Islet precursor cell (in vitro differentiated cells): ENCODE measurements around the gene ZNF385D.

Source experiments
- DNase-seq: peaks from one replicate; pipeline ENCODE4 v3.0.0-alpha.2; 2018

ZNF385D gene

GRCh38 chr3:21668012-21668411 is 83.0 kb downstream of the ZNF385D start:
- DNase-seq: peak; percentile 70

- DNase-seq: peak; percentile 66
Observed at GRCh38 chr3:21665444-21666100, 85.4 kb downstream of the ZNF385D start.

GRCh38 chr3:21664996-21665395 is 86.0 kb downstream of the ZNF385D start:
- DNase-seq: no peak

GRCh38 chr3:21662403-21662802 is 88.6 kb downstream of the ZNF385D start:
- no peak for DNase-seq

- no peak for DNase-seq
Observed at GRCh38 chr3:21654662-21655061, 96.3 kb downstream of the ZNF385D start.

GRCh38 chr3:21654241-21654640 is 96.8 kb downstream of the ZNF385D start:
- no peak for DNase-seq

GRCh38 chr3:21649519-21649918 is 101.5 kb downstream of the ZNF385D start:
- DNase-seq: no peak

- no peak for DNase-seq
Observed at GRCh38 chr3:21647961-21648360, 103.0 kb downstream of the ZNF385D start.

- no peak for DNase-seq
Observed at GRCh38 chr3:21645121-21645897, 105.7 kb downstream of the ZNF385D start.

- DNase-seq: no peak
Observed at GRCh38 chr3:21644268-21644667, 106.7 kb downstream of the ZNF385D start.

- no peak for DNase-seq
Observed at GRCh38 chr3:21643752-21644151, 107.3 kb downstream of the ZNF385D start.

- no peak for DNase-seq
Observed at GRCh38 chr3:21642433-21642832, 108.6 kb downstream of the ZNF385D start.

GRCh38 chr3:21641959-21642358 is 109.1 kb downstream of the ZNF385D start:
- DNase-seq: no peak

- no peak for DNase-seq
Observed at GRCh38 chr3:21638488-21638887, 112.5 kb downstream of the ZNF385D start.

- no peak for DNase-seq
Observed at GRCh38 chr3:21634112-21634511, 116.9 kb downstream of the ZNF385D start.

GRCh38 chr3:21624524-21624923 is 126.5 kb downstream of the ZNF385D start:
- DNase-seq: no peak

- peak; percentile 56 for DNase-seq
Observed at GRCh38 chr3:21621181-21621651, 129.8 kb downstream of the ZNF385D start.

- no peak for DNase-seq
Observed at GRCh38 chr3:21620511-21621155, 130.4 kb downstream of the ZNF385D start.

GRCh38 chr3:21618695-21619094 is 132.3 kb downstream of the ZNF385D start:
- DNase-seq: no peak

- no peak for DNase-seq
Observed at GRCh38 chr3:21613372-21614070, 137.5 kb downstream of the ZNF385D start.

GRCh38 chr3:21601178-21601577 is 149.8 kb downstream of the ZNF385D start:
- DNase-seq: no peak

GRCh38 chr3:21599890-21600289 is 151.1 kb downstream of the ZNF385D start:
- DNase-seq: no peak

- no peak for DNase-seq
Observed at GRCh38 chr3:21592828-21593227, 158.2 kb downstream of the ZNF385D start.
